ENCODE measurements around the gene NLGN4X.
"Not testable (repeated sequence)": the region's sequence is repeated elsewhere in the genome, so short reads cannot be mapped to it uniquely, and the experiment has no call there.

GRCh38 chrX:5903586-5904190, 325.0 kb downstream of the NLGN4X start:
- TF ChIP-seq POLR2A, CTCF (IDR thresholded peaks at IDR 0.05): not testable (repeated sequence)

Measured in uterus (tissue), 2 donors.